Thoracic aorta (tissue), 2 donors: ENCODE results near the gene TAAR6. TPM values are rescaled to one million over a fixed set of nuclear protein-coding genes. Genes with fewer than 3 reads are reported as not detected.

Source experiments
- ATAC-seq: fragments of 150-250 bp; one replicate; pipeline ENCODE4 v1.8.0; 2017; ENCODE audit warnings: low read depth; ENCODE audit not compliant: insufficient number of reproducible peaks, low FRiP score
- DNase-seq: peaks from one replicate; pipeline ENCODE4 v3.0.0-alpha.2; 2020; ENCODE audit warnings: low spot score
- H3K27ac ChIP-seq, 2 donors: fragments of 200-600 bp; sonication (generic); 1 replicate in 1 of 2; 2 replicates in 1 of 2; pipeline ENCODE4 v1.5.1; 2016; ENCODE audit warnings: mild to moderate bottlenecking in 2 of 2, moderate library complexity in 2 of 2
- H3K27me3 ChIP-seq: fragments of 200-600 bp; sonication (generic); replicated peaks from 2 replicates; pipeline ENCODE4 v1.6.0; 2016; ENCODE audit warnings: mild to moderate bottlenecking; ENCODE audit not compliant: insufficient read depth
- H3K36me3 ChIP-seq: fragments of 200-600 bp; sonication (generic); one replicate; pipeline ENCODE4 v1.5.1; 2016
- H3K4me1 ChIP-seq, 2 donors: fragments of 200-600 bp; sonication (generic); 1 replicate in 1 of 2; 2 replicates in 1 of 2; pipeline versions ENCODE4 v1.5.1 to v1.6.0; 2016; ENCODE audit warnings: low read depth in 2 of 2, mild to moderate bottlenecking in 1 of 2; ENCODE audit not compliant: control insufficient read depth in 1 of 2
- H3K4me3 ChIP-seq: fragments of 200-600 bp; sonication (generic); 2 replicates; pipeline ENCODE4 v1.5.1; 2016; ENCODE audit warnings: mild to moderate bottlenecking
- H3K9me3 ChIP-seq: fragments of 200-600 bp; sonication (generic); 2 replicates; pipeline ENCODE4 v1.5.1; 2016
- CTCF ChIP-seq: fragments of 200-600 bp; sonication (generic); IDR thresholded peaks from one replicate; pipeline ENCODE4 v1.5.1; 2019; ENCODE audit warnings: antibody characterized with exemption
- total RNA-seq, 2 donors: library from RNA; depleted of rRNA; stranded (reverse); fragments of >200 nt; gene quantifications; one replicate each; pipeline versions ENCODE4 v1.1.0 to v1.2.3, GENCODE V29; 2016

Gene TAAR6
- total RNA-seq, 2 donors from 2014 or later = not detected

GRCh38 chr6:132612449-132613108 is 42.5 kb downstream of the TAAR6 start:
- TF ChIP-seq CTCF = no peak
- H3K27ac ChIP-seq = no peak overlapping the region

GRCh38 chr6:132614554-132614953 is 44.4 kb downstream of the TAAR6 start:
- ATAC-seq = no peak
- Histone ChIP-seq H3K36me3 (no peaks in the 10 kb centered on the region), H3K27ac (no peak overlapping the region), H3K27me3 (no peaks in the 10 kb centered on the region), H3K9me3 (no peaks in the 10 kb centered on the region), H3K4me1 (no peaks in the 10 kb centered on the region), H3K4me3 (no peak overlapping the region)
- TF ChIP-seq CTCF = no peak
- DNase-seq = no peak

More at GRCh38 chr6:132612449-132613108, 42.5 kb downstream of the TAAR6 start:
- no peaks in the 10 kb centered on the region for H3K4me1 ChIP-seq
- no peak for DNase-seq
- no peak overlapping the region for H3K4me3 ChIP-seq
- H3K9me3 ChIP-seq = no peaks in the 10 kb centered on the region
- no peaks in the 10 kb centered on the region for H3K36me3 ChIP-seq
- no peak for ATAC-seq
- H3K27me3 ChIP-seq = no peaks in the 10 kb centered on the region

GRCh38 chr6:132616677-132617076 is 46.6 kb downstream of the TAAR6 start:
- no peak overlapping the region for H3K27ac ChIP-seq
- no peaks in the 10 kb centered on the region for H3K4me1 ChIP-seq
- H3K9me3 ChIP-seq = no peaks in the 10 kb centered on the region
- no peak overlapping the region for H3K4me3 ChIP-seq
- TF ChIP-seq CTCF = no peak
- no peaks in the 10 kb centered on the region for H3K27me3 ChIP-seq
- no peak for DNase-seq
- no peaks in the 10 kb centered on the region for H3K36me3 ChIP-seq
- no peak for ATAC-seq

Other genes starting within 250 kb of the TAAR6 start
- gene MOXD1, start 168.8 kb upstream of the TAAR6 start, total RNA-seq = 10 to 100 TPM in 1 of 2 donors, under 1 TPM in 1; 0.56 to 17.3 TPM
- gene STX7, start 57.2 kb upstream of the TAAR6 start, total RNA-seq = 10 to 100 TPM; 46.2 to 64.0 TPM
- gene TAAR9, start 32.0 kb upstream of the TAAR6 start, total RNA-seq = not detected
- not detected for gene TAAR8, start 17.6 kb upstream of the TAAR6 start, total RNA-seq
- not detected for gene TAAR5, start 19.4 kb downstream of the TAAR6 start, total RNA-seq
- not detected for gene TAAR2, start 54.0 kb downstream of the TAAR6 start, total RNA-seq
- not detected for gene TAAR1, start 88.9 kb downstream of the TAAR6 start, total RNA-seq
- 1 to 10 TPM; 1.3 to 3.8 TPM for gene VNN1, start 143.7 kb downstream of the TAAR6 start, total RNA-seq
- 1 to 10 TPM; 2.0 to 2.4 TPM for gene VNN2, start 187.6 kb downstream of the TAAR6 start, total RNA-seq
- gene SLC18B1, start 228.3 kb downstream of the TAAR6 start, total RNA-seq = 1 to 10 TPM; 3.9 to 6.1 TPM
- 100 to 1,000 TPM; 546 to 689 TPM for gene RPS12, start 244.2 kb downstream of the TAAR6 start, total RNA-seq